ENCODE results near the gene ZDHHC12. TPM values are rescaled to one million over a fixed set of nuclear protein-coding genes. Genes with fewer than 3 reads are reported as not detected.

Gene ZDHHC12
- total RNA-seq, 1 donor from 2014 or later: 24.8 TPM

- H3K9me3 Mint-ChIP-seq (ENCODE audit: unreplicated experiment): no peaks in the 10 kb centered on the region
- H3K4me3 Mint-ChIP-seq (ENCODE audit: unreplicated experiment): no peak overlapping the region
- peaks cover 3% of the 10 kb centered on the region for H3K4me1 Mint-ChIP-seq (ENCODE audit: unreplicated experiment)
- TF ChIP-seq CTCF (IDR thresholded peaks at IDR 0.05): no peak
- no peaks in the 10 kb centered on the region for H3K27me3 Mint-ChIP-seq (ENCODE audit: unreplicated experiment)
- no peak overlapping the region for H3K27ac Mint-ChIP-seq (ENCODE audit: unreplicated experiment)
- H3K36me3 Mint-ChIP-seq (ENCODE audit: unreplicated experiment): peaks cover 12% of the 10 kb centered on the region
- no peak for DNase-seq (ENCODE audit: extremely low spot score, unreplicated experiment)
These were observed 7.2 kb upstream of the ZDHHC12 start for GRCh38 chr9:128731093-128731492.

GRCh38 chr9:128729766-128730517 is 6.0 kb upstream of the ZDHHC12 start:
- Mint-ChIP-seq H3K27me3 (ENCODE audit: unreplicated experiment) (no peaks in the 10 kb centered on the region), H3K9me3 (ENCODE audit: unreplicated experiment) (no peaks in the 10 kb centered on the region), H3K4me3 (ENCODE audit: unreplicated experiment) (no peak overlapping the region), H3K4me1 (ENCODE audit: unreplicated experiment) (peaks cover 4% of the 10 kb centered on the region), H3K27ac (ENCODE audit: unreplicated experiment) (no peak overlapping the region), H3K36me3 (ENCODE audit: unreplicated experiment) (peaks cover 7% of the 10 kb centered on the region)
- TF ChIP-seq CTCF (IDR thresholded peaks at IDR 0.05): no peak
- DNase-seq (ENCODE audit: extremely low spot score, unreplicated experiment): no peak

GRCh38 chr9:128729302-128729701 is 5.4 kb upstream of the ZDHHC12 start:
- Mint-ChIP-seq H3K9me3 (ENCODE audit: unreplicated experiment) (no peaks in the 10 kb centered on the region), H3K27me3 (ENCODE audit: unreplicated experiment) (no peaks in the 10 kb centered on the region), H3K27ac (ENCODE audit: unreplicated experiment) (no peak overlapping the region), H3K4me1 (ENCODE audit: unreplicated experiment) (peaks cover 11% of the 10 kb centered on the region), H3K36me3 (ENCODE audit: unreplicated experiment) (peaks cover 4% of the 10 kb centered on the region), H3K4me3 (ENCODE audit: unreplicated experiment) (no peak overlapping the region)
- DNase-seq (ENCODE audit: extremely low spot score, unreplicated experiment): no peak
- TF ChIP-seq CTCF (IDR thresholded peaks at IDR 0.05): no peak

GRCh38 chr9:128728298-128728697 is 4.4 kb upstream of the ZDHHC12 start:
- DNase-seq (ENCODE audit: extremely low spot score, unreplicated experiment): no peak
- TF ChIP-seq CTCF (IDR thresholded peaks at IDR 0.05): no peak
- Mint-ChIP-seq H3K4me1 (ENCODE audit: unreplicated experiment) (peaks cover 14% of the 10 kb centered on the region), H3K27ac (ENCODE audit: unreplicated experiment) (no peak overlapping the region), H3K4me3 (ENCODE audit: unreplicated experiment) (no peak overlapping the region), H3K36me3 (ENCODE audit: unreplicated experiment) (peaks cover 4% of the 10 kb centered on the region), H3K9me3 (ENCODE audit: unreplicated experiment) (no peaks in the 10 kb centered on the region), H3K27me3 (ENCODE audit: unreplicated experiment) (no peaks in the 10 kb centered on the region)

GRCh38 chr9:128727640-128728248 is 3.8 kb upstream of the ZDHHC12 start:
- TF ChIP-seq CTCF (IDR thresholded peaks at IDR 0.05): no peak
- Mint-ChIP-seq H3K4me3 (ENCODE audit: unreplicated experiment) (no peak overlapping the region), H3K4me1 (ENCODE audit: unreplicated experiment) (peaks cover 18% of the 10 kb centered on the region), H3K27ac (ENCODE audit: unreplicated experiment) (no peak overlapping the region), H3K27me3 (ENCODE audit: unreplicated experiment) (no peaks in the 10 kb centered on the region), H3K9me3 (ENCODE audit: unreplicated experiment) (no peaks in the 10 kb centered on the region), H3K36me3 (ENCODE audit: unreplicated experiment) (peaks cover 4% of the 10 kb centered on the region)
- no peak for DNase-seq (ENCODE audit: extremely low spot score, unreplicated experiment)
